GM18505 (cell line): ENCODE data around the gene NR2E1.

Experiments used
- ATAC-seq: cut with Tn5 transposase; IDR thresholded peaks from one replicate; pipeline ENCODE4 v1.9.1; 2021; ENCODE audit not compliant: unreplicated experiment
- POLR2A ChIP-seq: IDR thresholded peaks from 4 replicates; pipeline ENCODE4 v1.6.1; 2011; ENCODE audit warnings: borderline replicate concordance; ENCODE audit not compliant: insufficient read depth, insufficient read length; ENCODE audit errors: extremely low read depth

NR2E1 gene

GRCh38 chr6:108235127-108235526 lies 69.3 kb downstream of the NR2E1 start:
- no peak for TF ChIP-seq POLR2A
- no peak for ATAC-seq

- TF ChIP-seq POLR2A = no peak
- no peak for ATAC-seq
Observed at GRCh38 chr6:108236791-108237190, 71.0 kb downstream of the NR2E1 start.

- no peak for TF ChIP-seq POLR2A
- no peak for ATAC-seq
Observed at GRCh38 chr6:108238322-108238721, 72.5 kb downstream of the NR2E1 start.
